A673 (cell line): ENCODE measurements around the gene PUS3.

Source experiments
- CTCF ChIP-seq: fragments of 300-800, 200-600 bp; sonication (generic); conservative IDR thresholded peaks from 2 replicates; pipeline ENCODE4 v1.5.1; 2017; ENCODE audit warnings: low read depth, mild to moderate bottlenecking, antibody characterized with exemption, low read length, moderate library complexity, mixed read lengths
- EZH2 ChIP-seq: fragments of 200-600 bp; sonication (generic); IDR thresholded peaks from 2 replicates; pipeline ENCODE4 v1.6.1; 2017; ENCODE audit warnings: borderline replicate concordance, low read depth, mild to moderate bottlenecking, mixed read lengths, antibody characterized with exemption, low read length; ENCODE audit not compliant: poor library complexity, severe bottlenecking

DNA sequence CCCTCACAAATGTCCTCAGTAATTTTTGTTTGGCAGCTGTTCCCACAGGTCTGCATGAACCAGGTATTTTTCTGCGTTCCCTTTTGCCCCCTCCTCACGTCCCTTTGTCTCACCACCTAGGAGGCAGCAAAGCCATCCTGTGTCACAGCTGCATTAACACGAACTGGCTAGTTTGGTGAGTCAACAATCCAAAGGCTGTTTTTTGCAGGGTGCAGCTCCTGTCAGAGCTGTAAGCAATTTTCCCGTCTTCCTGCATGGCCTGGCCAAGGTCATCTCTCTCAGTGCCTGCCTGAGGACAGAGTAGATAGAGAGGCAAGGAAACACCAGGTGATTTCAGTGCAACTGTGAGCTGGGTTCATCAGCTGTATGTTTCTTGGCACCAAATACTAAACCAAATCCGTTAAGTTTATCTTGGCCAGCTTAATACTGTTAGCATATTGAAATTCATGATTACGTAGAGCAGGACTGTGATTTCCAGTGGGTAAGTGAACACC, 22.3 kb upstream of the PUS3 start:
- TF ChIP-seq CTCF (no peak), EZH2 (no peak)
